ENCODE measurements around the gene PPP2R5A. TPM values are rescaled to one million over a fixed set of nuclear protein-coding genes. Genes with fewer than 3 reads are reported as not detected.

Gene PPP2R5A
- total and polyA plus RNA-seq, 2 of the 13 experiments (the other 11 are each of a cell fraction or from before 2014, with no cell fraction given) = 22.0 to 31.4 TPM

DNA sequence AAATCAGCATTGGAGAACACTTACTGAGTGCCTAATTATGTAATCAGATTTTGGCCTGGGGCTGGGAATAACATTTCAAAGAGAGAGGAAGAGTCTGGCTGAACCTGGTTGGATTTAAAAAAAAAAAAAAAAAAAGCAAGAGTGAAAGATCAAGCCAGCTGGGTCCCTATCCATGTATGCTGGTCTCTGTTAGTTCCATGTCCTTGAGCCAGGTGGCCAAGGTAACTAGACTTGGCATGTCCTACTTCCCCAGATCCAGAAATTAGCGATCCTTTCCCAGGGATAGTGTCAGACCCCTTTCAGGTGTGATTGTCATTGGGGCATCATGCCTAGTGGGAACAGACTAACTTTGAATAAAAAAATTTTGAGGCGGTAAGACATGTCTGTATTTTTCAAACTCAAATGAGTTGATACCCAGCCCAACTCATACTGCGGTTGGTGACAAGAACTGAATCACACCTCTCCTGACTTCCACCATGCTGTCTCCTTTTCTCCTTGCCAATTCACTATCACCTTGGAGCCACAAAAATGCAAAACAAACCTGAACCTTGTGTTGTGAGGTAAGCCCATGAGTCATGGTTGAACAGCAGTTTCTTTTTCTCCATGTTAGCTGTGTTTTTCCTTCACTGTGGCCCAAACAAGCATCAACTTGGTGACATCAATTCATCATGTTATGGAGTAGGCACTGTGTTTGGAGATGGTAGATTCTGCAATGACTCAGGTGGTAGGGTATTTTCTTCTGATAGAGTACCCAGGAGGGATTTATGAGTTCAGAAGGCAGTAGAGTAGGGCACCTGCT is 24.5 kb upstream of the PPP2R5A start (continued):
- TF ChIP-seq JUN (CRISPR knock-in tag; IDR thresholded peaks at IDR 0.05) = no peak
- TF ChIP-seq DMAP1 (CRISPR knock-in tag; IDR thresholded peaks at IDR 0.05) = no peak
- TF ChIP-seq, protein P1, sequence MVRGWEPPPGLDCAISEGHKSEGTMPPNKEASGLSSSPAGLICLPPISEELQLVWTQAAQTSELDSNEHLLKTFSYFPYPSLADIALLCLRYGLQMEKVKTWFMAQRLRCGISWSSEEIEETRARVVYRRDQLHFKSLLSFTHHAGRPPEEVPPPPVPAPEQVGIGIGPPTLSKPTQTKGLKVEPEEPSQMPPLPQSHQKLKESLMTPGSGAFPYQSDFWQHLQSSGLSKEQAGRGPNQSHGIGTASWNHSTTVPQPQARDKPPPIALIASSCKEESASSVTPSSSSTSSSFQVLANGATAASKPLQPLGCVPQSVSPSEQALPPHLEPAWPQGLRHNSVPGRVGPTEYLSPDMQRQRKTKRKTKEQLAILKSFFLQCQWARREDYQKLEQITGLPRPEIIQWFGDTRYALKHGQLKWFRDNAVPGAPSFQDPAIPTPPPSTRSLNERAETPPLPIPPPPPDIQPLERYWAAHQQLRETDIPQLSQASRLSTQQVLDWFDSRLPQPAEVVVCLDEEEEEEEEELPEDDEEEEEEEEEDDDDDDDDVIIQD (CRISPR knock-in tag; IDR thresholded peaks at IDR 0.05; ENCODE audit: low read depth) = 0 out of 2 replicates have a peak, but pooled peaks have one; percentile 10
- no peak for TF ChIP-seq ZMYM4 (CRISPR knock-in tag; IDR thresholded peaks at IDR 0.05)
- TF ChIP-seq HMG20A (CRISPR knock-in tag; IDR thresholded peaks at IDR 0.05; ENCODE audit: borderline replicate concordance) = peak; percentile 68; the same call in 1 of the 2 replicates
- peak; percentile 45; the same call in 1 of the 2 replicates for TF ChIP-seq ZNF644 (CRISPR knock-in tag; IDR thresholded peaks at IDR 0.05; ENCODE audit: low read depth)
- 0 out of 2 replicates have a peak, but pooled peaks have one; percentile 21 for TF ChIP-seq NFKBIZ (CRISPR knock-in tag; IDR thresholded peaks at IDR 0.05)
- TF ChIP-seq EP300 (IDR thresholded peaks at IDR 0.05; ENCODE audit: low read depth in 2 of 2, low read length in 2 of 2) = peak in 1 of 2 experiments; percentile 58; a peak in 2 of 4 replicates
- 0 out of 2 replicates have a peak, but pooled peaks have one; percentile 49 for TF ChIP-seq EP300 (CRISPR knock-in tag; IDR thresholded peaks at IDR 0.05; ENCODE audit: borderline replicate concordance)
- peak; percentile 94 for TF ChIP-seq FOSL2 (CRISPR knock-in tag; IDR thresholded peaks at IDR 0.05)
- TF ChIP-seq, protein P2, sequence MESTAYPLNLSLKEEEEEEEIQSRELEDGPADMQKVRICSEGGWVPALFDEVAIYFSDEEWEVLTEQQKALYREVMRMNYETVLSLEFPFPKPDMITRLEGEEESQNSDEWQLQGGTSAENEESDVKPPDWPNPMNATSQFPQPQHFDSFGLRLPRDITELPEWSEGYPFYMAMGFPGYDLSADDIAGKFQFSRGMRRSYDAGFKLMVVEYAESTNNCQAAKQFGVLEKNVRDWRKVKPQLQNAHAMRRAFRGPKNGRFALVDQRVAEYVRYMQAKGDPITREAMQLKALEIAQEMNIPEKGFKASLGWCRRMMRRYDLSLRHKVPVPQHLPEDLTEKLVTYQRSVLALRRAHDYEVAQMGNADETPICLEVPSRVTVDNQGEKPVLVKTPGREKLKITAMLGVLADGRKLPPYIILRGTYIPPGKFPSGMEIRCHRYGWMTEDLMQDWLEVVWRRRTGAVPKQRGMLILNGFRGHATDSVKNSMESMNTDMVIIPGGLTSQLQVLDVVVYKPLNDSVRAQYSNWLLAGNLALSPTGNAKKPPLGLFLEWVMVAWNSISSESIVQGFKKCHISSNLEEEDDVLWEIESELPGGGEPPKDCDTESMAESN (CRISPR knock-in tag; conservative IDR thresholded peaks at IDR 0.05) = no peak
- peak; percentile 57 for TF ChIP-seq NFE2L2 (IDR thresholded peaks at IDR 0.05; ENCODE audit: low read length)
- TF ChIP-seq, protein P3, sequence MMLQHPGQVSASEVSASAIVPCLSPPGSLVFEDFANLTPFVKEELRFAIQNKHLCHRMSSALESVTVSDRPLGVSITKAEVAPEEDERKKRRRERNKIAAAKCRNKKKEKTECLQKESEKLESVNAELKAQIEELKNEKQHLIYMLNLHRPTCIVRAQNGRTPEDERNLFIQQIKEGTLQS (CRISPR knock-in tag; IDR thresholded peaks at IDR 0.05) = peak; percentile 65
- TF ChIP-seq PRMT3 (CRISPR knock-in tag; IDR thresholded peaks at IDR 0.05; ENCODE audit: borderline replicate concordance, low read depth) = no peak
- TF ChIP-seq ZFP36L1 (CRISPR knock-in tag; IDR thresholded peaks at IDR 0.05) = no peak
- TF ChIP-seq, protein P4, sequence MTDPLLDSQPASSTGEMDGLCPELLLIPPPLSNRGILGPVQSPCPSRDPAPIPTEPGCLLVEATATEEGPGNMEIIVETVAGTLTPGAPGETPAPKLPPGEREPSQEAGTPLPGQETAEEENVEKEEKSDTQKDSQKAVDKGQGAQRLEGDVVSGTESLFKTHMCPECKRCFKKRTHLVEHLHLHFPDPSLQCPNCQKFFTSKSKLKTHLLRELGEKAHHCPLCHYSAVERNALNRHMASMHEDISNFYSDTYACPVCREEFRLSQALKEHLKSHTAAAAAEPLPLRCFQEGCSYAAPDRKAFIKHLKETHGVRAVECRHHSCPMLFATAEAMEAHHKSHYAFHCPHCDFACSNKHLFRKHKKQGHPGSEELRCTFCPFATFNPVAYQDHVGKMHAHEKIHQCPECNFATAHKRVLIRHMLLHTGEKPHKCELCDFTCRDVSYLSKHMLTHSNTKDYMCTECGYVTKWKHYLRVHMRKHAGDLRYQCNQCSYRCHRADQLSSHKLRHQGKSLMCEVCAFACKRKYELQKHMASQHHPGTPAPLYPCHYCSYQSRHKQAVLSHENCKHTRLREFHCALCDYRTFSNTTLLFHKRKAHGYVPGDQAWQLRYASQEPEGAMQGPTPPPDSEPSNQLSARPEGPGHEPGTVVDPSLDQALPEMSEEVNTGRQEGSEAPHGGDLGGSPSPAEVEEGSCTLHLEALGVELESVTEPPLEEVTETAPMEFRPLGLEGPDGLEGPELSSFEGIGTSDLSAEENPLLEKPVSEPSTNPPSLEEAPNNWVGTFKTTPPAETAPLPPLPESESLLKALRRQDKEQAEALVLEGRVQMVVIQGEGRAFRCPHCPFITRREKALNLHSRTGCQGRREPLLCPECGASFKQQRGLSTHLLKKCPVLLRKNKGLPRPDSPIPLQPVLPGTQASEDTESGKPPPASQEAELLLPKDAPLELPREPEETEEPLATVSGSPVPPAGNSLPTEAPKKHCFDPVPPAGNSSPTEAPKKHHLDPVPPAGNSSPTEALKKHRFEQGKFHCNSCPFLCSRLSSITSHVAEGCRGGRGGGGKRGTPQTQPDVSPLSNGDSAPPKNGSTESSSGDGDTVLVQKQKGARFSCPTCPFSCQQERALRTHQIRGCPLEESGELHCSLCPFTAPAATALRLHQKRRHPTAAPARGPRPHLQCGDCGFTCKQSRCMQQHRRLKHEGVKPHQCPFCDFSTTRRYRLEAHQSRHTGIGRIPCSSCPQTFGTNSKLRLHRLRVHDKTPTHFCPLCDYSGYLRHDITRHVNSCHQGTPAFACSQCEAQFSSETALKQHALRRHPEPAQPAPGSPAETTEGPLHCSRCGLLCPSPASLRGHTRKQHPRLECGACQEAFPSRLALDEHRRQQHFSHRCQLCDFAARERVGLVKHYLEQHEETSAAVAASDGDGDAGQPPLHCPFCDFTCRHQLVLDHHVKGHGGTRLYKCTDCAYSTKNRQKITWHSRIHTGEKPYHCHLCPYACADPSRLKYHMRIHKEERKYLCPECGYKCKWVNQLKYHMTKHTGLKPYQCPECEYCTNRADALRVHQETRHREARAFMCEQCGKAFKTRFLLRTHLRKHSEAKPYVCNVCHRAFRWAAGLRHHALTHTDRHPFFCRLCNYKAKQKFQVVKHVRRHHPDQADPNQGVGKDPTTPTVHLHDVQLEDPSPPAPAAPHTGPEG (CRISPR knock-in tag; IDR thresholded peaks at IDR 0.05) = peak; percentile 81; the same call in 1 of the 2 replicates
- no peak for TF ChIP-seq TCF12 (IDR thresholded peaks at IDR 0.05)
- TF ChIP-seq TCF12 (CRISPR knock-in tag; IDR thresholded peaks at IDR 0.05) = no peak
- TF ChIP-seq POLR2G (IDR thresholded peaks at IDR 0.05; ENCODE audit: low read depth, low read length) = no peak
- TF ChIP-seq FOXO1 (CRISPR knock-in tag; IDR thresholded peaks at IDR 0.05) = peak; percentile 55; the same call in 1 of the 2 replicates
- TF ChIP-seq SPEN (CRISPR knock-in tag; IDR thresholded peaks at IDR 0.05; ENCODE audit: low read depth) = no peak
- TF ChIP-seq ZNF619 (CRISPR knock-in tag; IDR thresholded peaks at IDR 0.05) = no peak

All from HepG2 (cell line).